NCI-H1436 (cell line): ENCODE data around the gene BSX.

ENCODE experiments used
- DNase-seq: peaks from one replicate; lab custom pipeline; 2025; lab: John Stamatoyannopoulos, UW

The BSX gene

DNA sequence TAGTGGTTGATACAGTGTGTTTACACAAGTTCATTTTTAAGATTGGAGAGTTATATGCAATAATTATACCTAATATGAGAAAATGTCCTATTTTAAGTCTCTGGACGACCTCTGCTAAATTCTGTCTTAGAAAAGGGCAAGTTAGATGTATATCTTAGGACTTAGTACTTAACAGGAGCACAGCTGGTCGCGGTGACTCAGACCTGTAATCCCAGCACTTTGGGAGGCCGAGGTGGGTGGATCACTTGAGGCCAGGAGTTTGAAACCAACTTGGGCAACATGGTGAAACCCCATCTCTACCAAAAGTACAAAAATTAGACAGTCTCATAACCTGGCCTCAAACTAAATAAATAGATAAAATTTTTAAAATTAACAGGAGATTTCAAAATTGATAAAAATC lies 27.2 kb downstream of the BSX start:
- no peak for DNase-seq

DNA sequence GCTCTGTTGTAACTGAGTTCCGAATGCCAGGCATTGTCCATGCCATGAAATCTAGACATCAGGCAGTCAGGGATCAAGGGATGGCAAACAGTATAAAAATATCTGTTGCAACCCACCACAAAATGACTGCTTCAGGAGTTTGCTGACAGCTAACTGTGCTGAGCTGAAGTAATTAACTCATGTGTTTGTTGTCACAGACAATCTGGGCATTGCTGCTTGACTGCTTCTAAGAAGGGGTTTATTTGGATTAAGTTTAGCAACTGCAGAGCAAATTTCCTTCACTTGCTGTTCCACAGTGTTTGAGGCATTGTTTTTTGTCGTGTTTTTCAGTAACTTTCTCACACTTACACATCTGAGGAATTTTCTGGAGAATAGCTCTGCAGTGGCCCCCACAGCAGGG lies 30.4 kb downstream of the BSX start:
- DNase-seq = no peak

DNA sequence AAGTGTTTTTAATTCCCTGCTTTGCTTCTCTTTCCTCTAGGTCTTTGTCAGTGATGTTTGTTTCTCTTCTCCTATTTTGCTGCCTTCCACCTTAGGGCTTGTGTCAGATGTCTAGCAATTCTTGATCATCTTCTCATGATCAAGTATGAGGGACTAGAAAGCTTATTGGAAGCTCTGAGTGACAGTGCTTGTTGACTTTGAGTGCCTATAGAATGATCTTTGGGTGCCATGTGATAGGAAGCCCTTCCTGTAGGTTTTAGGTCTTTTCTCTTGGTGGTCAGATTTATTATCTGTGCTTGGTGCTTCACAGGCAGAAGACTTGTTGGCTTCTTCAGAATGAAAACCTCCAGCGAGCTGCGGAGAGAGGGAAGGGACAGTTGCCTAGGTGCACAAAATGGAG lies 43.1 kb downstream of the BSX start:
- no peak for DNase-seq

DNA sequence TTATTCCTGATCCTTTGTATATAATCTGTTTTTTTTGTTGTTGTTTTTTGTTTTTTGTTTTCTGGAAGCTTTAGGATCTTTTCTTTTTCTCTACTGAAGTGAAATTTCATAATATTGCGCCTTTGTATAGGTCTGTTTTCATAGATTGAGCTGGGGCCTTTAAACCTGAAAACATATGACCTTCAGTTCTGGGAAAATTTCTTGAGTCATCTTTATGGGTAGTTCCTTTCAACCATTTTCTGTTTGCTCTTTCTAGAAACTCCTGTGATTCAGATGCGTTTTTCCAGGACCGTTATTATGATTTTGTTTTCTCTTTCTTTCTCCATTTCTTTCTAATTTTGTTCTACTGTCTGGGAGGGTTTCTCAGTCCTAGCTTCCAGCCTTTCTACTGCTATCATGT lies 43.7 kb downstream of the BSX start:
- DNase-seq = no peak

DNA sequence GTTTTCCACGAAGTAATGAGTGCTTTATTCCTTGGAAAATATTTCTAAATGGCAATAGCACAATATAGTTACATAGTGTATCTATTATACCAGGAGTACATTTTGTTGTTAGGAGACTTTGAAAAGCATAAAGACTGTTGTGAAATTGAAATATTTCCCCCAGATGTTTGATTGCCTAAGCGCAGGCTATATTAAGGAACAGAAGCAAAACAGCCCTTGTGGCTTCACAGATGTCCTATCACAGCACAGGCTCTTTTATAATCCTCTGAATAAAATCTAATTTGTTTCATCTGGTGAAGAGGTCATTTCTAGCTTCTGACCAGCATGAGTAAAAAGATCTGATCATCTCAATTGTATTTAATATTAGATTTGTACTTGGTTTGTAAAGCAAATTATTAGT lies 48.2 kb downstream of the BSX start:
- DNase-seq = no peak

DNA sequence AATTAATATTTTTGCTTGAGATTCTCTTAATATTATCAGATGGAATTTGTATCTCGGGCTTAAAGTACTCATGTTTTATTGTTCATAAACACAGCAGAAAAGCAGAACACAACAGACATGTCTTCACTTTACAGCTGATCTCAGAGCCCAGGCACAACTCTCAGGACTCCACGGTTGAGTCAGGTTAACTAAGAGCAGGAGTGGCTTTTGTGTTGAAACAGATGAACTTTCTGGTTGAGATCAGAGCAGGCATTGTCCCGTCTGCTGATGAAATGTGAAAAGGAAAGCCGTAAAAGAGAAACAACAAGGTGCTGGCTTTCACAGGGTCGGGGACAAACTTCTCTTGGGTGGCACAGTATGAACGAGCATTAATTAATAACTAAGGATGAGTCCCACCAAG lies 50.1 kb downstream of the BSX start:
- no peak for DNase-seq
